Skeletal muscle tissue (tissue), 4 donors: ENCODE data around the gene KNTC1. TPM values are rescaled to one million over a fixed set of nuclear protein-coding genes. Genes with fewer than 3 reads are reported as not detected.
A peak's percentile ranks its signal among the peaks of the same experiment; 100 is the strongest.
"Not testable (repeated sequence)": the region's sequence is repeated elsewhere in the genome, so short reads cannot be mapped to it uniquely, and the experiment has no call there.

Source experiments
- H3K27ac ChIP-seq: one replicate; pipeline ENCODE4 v1.7.0; 2013; ENCODE audit warnings: mild to moderate bottlenecking, low read depth, low read length, inconsistent platforms
- H3K27me3 ChIP-seq, 3 donors: one replicate each; pipeline ENCODE4 v1.7.0; 2013; ENCODE audit warnings: low read length in 3 of 3; ENCODE audit not compliant: control insufficient read depth in 3 of 3, insufficient read depth in 3 of 3
- H3K36me3 ChIP-seq, 3 donors: one replicate each; pipeline ENCODE4 v1.7.0; 2013; ENCODE audit warnings: low read length in 3 of 3; ENCODE audit not compliant: control insufficient read depth in 3 of 3, insufficient read depth in 3 of 3
- H3K4me1 ChIP-seq, 3 donors: one replicate each; pipeline ENCODE4 v1.7.0; 2013; ENCODE audit warnings: low read length in 3 of 3, mild to moderate bottlenecking in 3 of 3; ENCODE audit not compliant: control insufficient read depth in 3 of 3, insufficient read depth in 3 of 3
- H3K4me3 ChIP-seq, 3 donors: one replicate each; pipeline ENCODE4 v1.7.0; 2013; ENCODE audit warnings: low read length in 3 of 3
- H3K9ac ChIP-seq, 3 donors: one replicate each; pipeline ENCODE4 v1.7.0; 2013; ENCODE audit warnings: low read length in 3 of 3, mild to moderate bottlenecking in 3 of 3, moderate library complexity in 2 of 3, low read depth in 1 of 3
- H3K9me3 ChIP-seq, 3 donors: one replicate each; pipeline ENCODE4 v1.7.0; 2013; ENCODE audit warnings: low read length in 3 of 3; ENCODE audit not compliant: control insufficient read depth in 3 of 3
- total RNA-seq: library from RNA; depleted of rRNA; stranded (reverse); fragments of >200 nt; gene quantifications from one replicate; pipeline ENCODE4 v1.2.3, GENCODE V29; 2014
- donor health status: Osteomylitis.

The KNTC1 gene
- total RNA-seq, 1 donor from 2014 or later, result 18.8 TPM

DNA sequence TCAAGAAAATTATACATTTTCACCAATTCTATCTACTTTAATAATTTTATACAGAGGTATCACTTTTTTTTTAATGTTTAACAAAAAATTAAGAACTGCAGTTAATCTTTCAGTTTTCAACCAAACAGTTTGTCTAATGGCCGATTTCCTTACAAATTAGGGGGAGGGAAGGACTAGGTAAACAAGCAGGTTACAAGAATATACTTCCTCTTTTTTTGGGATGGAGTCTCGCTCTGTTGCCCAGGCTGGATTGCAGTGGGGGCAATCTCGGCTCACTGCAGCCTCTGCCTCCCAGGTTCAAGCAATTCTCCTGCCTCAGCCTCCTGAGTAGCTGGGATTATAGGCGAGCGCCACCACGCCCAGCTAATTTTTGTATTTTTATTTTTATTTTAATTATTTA lies 33.8 kb upstream of the KNTC1 start:
- H3K9me3 ChIP-seq, H3K27me3 ChIP-seq, H3K9ac ChIP-seq, H3K4me1 ChIP-seq, H3K27ac ChIP-seq, H3K4me3 ChIP-seq: not testable (repeated sequence)
- H3K36me3 ChIP-seq, result peaks cover 33 to 40% (median 33%) of the 10 kb centered on the region in 3 donors

DNA sequence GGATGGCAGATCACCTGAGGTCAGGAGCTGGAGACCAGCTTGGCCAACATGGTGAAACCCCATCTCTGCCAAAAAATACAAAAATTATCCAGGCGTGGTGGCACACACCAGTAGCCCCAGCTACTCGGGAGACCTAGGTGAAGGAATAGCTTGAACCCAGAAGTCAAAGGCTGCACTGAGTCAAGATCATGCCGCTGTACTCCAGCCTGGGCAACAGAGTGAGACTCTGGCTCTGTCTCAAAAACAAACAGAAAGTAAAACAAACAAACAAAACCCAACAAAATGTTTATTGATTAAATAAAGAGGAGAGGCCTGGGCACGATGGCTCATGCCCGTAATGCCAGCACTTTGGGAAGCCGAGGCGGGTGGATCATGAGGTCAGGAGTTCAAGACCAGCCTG lies 31.8 kb upstream of the KNTC1 start:
- no peaks in the 10 kb centered on the region for H3K9me3 ChIP-seq
- peaks cover 8 to 9% (median 8%) of the 10 kb centered on the region in 3 donors for H3K4me1 ChIP-seq
- H3K27ac ChIP-seq, result no peak overlapping the region
- H3K4me3 ChIP-seq, result no peak overlapping the region
- H3K27me3 ChIP-seq, result no peaks in the 10 kb centered on the region
- H3K9ac ChIP-seq, result no peak overlapping the region
- H3K36me3 ChIP-seq, result peaks cover 19 to 27% (median 20%) of the 10 kb centered on the region in 3 donors

DNA sequence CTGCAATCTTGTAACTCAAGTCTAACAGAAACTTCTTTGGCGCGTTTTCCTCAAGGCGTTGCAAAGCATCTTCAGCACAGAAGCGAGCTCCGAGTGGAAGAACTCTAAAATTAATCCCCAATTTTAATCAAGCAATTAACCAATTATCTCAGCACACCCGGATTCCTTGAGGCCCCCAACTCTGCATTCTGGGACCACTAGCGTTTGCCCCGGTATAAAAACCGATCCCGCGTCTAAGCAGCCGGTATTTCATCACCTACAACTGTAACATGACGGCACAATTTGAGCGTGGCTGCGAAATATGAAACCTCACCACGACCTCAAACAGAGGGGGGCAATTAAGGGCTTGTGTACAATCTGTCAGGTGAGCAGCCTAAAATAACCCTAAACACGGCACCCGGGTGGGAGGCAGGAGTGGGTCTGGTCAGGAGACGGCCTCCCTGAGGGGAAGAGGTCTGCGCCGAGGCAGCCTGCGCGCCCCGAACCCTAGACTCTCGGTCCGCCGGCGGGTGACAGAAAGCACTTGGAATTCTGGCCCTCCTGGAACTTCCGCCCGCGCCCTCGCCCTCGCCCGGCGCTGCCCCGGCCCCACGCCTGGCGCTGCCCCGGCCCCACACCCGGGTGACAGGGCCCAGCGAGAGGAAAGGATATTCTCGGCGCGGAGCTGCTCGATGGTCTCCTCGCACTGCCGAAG lies 26.9 kb upstream of the KNTC1 start:
- H3K4me1 ChIP-seq, result peaks cover 12 to 15% (median 14%) of the 10 kb centered on the region in 3 donors
- H3K36me3 ChIP-seq, result peaks cover 20 to 26% (median 22%) of the 10 kb centered on the region in 3 donors

DNA sequence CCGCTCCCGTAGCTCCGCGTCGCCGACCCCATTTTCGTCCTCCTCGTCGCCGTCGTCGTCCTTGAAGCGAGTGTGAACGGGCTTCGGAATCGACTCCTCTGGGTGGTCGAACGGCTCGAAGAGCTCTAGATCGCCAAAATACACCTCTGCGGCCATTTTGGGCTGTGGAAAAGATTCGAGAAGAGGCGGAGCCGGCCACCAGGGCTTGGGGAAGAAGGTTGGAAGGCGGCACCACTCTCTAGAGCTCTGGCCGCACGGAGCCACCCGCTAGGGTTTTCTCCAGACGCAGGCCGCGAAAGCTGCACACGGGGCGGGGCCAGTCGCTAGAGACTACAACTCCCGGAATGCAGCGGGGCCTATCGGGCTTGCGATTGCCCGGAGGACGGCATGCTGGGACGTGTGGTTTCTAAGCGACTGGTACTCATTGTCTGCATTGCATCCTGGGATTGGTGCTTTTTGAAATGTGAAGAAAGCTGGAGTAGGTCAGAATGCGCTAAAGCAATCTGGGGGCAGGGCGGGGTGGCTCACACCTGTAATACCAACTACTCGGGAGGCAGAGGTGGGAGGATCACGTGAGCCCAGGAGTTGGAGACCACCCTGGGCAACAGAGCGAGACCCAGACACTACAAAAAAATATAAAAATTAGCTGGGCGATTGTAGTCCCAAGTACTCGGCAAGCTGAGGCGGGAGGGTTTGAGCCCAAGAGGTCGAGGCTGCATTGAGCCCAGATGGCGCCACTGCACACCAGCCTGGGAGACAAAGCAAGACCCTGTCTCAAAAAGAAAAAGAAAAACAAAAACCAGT lies 26.2 kb upstream of the KNTC1 start, which contains the start of gene ZCCHC8:
Gene ZCCHC8, minus strand, starts transcription at position 248 of the 804 bp plus-strand sequence. Its CDS starts 92 bp downstream, at position 156.
- peaks cover 23 to 33% (median 25%) of the 10 kb centered on the region in 3 donors for H3K36me3 ChIP-seq
- H3K27me3 ChIP-seq, result no peaks in the 10 kb centered on the region
- H3K27ac ChIP-seq, result peak within 1 kb of the TSS; percentile 99
- H3K4me1 ChIP-seq, result peaks cover 12 to 15% (median 14%) of the 10 kb centered on the region in 3 donors
- peak within 1 kb of the TSS; percentile 84 to 96 (median 96) for H3K4me3 ChIP-seq
- peak within 1 kb of the TSS; percentile 92 to 100 (median 99) for H3K9ac ChIP-seq
- H3K9me3 ChIP-seq, result no peaks in the 10 kb centered on the region

More for the DNA sequence above, 26.9 kb upstream of the KNTC1 start:
- Histone ChIP-seq H3K27ac (peak overlapping the region; percentile 99), H3K27me3 (no peaks in the 10 kb centered on the region), H3K9me3 (no peaks in the 10 kb centered on the region), H3K9ac (peak overlapping the region; percentile 92 to 100 (median 99)), H3K4me3 (peak overlapping the region; percentile 84 to 96 (median 96))

DNA sequence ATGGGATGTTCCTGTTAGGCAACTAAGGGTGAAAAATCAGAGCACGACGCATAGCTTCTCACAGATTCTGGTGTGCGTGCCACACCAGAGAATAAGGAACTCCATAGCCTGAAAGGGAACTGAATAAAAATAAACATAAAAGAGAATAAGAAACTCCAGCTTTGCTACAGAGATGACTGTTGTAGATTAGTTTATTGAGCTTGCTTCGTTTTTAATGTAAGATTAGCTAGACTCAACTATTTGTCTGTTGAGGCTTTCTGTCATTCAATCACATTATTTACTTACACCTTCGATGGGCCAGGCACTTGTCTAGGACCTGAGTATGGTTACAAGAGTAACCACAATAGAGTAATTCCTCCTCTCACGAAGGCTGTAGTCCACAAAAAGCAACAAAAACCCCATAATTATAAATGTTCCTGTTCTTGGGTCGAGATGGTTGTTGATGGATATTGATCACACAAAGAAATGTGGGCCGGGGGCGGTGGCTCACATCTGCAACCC lies 25.5 kb upstream of the KNTC1 start:
- H3K9ac ChIP-seq, result peak overlapping the region; percentile 13 to 100 (median 14)
- H3K27ac ChIP-seq, result peak overlapping the region; percentile 99
- H3K4me1 ChIP-seq, result peaks cover 12 to 15% (median 14%) of the 10 kb centered on the region in 3 donors
- peaks cover 30 to 35% (median 30%) of the 10 kb centered on the region in 3 donors for H3K36me3 ChIP-seq
- peak overlapping the region; percentile 84 to 96 (median 96) for H3K4me3 ChIP-seq
- no peaks in the 10 kb centered on the region for H3K27me3 ChIP-seq
- H3K9me3 ChIP-seq, result no peaks in the 10 kb centered on the region

DNA sequence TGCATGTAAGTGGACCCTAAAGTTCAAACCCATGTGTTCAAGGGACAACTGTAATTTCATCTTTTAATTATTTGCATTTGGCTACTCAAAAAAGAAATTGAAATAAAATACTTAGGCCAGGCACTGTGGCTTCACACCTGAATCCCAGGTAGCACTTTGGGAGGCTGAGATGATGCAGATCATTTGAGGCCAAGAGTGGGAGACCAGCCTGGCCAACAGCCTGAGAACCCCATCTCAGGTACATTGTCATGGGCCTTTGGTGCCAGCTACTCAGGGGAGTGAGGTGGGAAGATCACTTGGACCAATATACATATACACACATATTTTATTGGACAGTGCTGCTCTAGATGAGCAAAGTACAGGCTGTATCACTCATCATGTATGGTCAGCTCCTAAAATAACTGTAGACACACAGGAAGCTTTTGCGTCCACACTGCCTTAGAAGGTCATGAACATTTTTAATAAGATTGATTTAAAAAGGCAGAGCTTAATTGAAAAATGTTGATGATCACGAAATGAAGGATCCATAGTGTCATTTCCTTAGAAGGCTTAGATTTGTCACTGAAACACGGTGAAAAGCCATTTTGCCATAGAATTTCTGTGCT lies 23.8 kb upstream of the KNTC1 start:
- no peak overlapping the region for H3K9ac ChIP-seq
- no peak overlapping the region for H3K27ac ChIP-seq
- no peaks in the 10 kb centered on the region for H3K27me3 ChIP-seq
- peaks cover 9 to 15% (median 11%) of the 10 kb centered on the region in 3 donors for H3K4me1 ChIP-seq
- no peak overlapping the region for H3K4me3 ChIP-seq
- H3K9me3 ChIP-seq, result no peaks in the 10 kb centered on the region
- H3K36me3 ChIP-seq, result peaks cover 42 to 52% (median 46%) of the 10 kb centered on the region in 3 donors

DNA sequence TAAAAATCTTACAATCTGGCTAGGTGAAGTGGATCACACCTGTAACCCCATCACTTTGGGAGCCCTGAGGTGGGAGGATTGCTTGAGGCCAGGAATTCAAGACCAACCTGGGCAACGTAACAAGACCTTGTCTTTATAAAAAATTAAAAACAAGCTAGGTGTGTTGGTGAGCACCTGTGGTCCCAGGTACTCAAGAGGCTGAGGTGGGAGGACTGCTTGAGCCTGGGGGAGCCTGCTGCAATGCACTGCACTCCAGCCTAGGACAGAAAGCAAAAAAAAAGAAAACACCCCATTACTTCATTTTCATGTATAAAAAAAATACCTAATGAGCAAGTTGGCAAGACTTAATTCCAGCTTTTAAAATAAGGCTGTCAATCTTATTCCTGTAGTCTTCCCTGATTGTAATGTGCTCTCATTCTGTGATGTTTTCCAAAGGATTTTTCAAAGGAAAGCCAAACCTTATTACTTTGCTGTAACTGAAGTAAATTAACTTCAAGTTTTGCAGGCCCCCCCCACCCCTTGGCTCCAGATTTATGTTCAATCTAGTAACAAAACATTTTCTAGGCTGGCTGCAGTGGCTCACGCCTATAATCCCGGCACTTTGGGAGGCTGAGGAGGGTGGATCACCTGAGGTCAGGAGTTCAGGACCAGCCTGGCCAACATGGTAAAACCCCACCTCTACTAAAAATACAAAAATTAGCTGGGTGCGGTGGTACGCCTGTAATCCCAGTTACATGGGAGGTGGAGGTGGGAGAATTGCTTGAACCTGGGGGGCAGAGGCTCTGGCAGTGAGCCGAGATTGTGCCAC lies 23.1 kb upstream of the KNTC1 start:
- Histone ChIP-seq H3K9me3 (no peaks in the 10 kb centered on the region), H3K4me1 (peaks cover 9 to 10% (median 10%) of the 10 kb centered on the region in 3 donors), H3K4me3 (no peak overlapping the region), H3K9ac (no peak overlapping the region), H3K27me3 (no peaks in the 10 kb centered on the region), H3K27ac (no peak overlapping the region), H3K36me3 (peaks cover 44 to 58% (median 53%) of the 10 kb centered on the region in 3 donors)

DNA sequence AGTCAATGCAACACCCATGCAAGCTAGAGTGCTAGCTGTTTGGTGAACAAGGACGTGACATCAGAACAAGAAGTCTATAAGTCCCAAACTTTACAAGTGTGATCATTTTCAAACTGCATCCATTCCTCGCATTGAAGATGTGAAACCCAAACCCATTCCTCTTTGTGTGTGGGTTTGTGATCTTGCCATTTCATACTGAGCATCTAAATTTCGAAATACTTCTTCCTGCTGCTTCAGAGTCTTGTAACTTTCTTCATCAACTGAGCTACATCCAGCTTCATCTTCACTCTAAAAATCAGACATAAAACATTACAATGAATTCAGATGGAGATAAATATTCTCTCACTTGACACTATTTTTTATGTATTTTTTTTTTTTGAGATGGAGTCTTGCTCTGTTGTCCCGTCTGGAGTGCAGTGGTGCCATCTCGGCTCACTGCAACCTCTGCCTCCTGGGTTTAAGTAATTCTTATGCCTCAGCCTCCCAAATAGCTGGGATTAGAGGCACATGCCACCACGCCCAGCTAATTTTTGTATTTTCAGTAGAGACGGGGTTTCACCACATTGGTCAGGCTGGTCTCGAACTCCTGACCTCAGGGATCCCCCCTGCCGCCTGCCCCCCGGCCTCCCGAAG lies 21.5 kb upstream of the KNTC1 start:
- no peak overlapping the region for H3K27ac ChIP-seq
- no peaks in the 10 kb centered on the region for H3K27me3 ChIP-seq
- H3K4me3 ChIP-seq, result no peak overlapping the region
- peaks cover 59 to 72% (median 69%) of the 10 kb centered on the region in 3 donors for H3K36me3 ChIP-seq
- H3K4me1 ChIP-seq, result peaks cover 5 to 7% (median 6%) of the 10 kb centered on the region in 3 donors
- no peak overlapping the region for H3K9ac ChIP-seq
- H3K9me3 ChIP-seq, result no peaks in the 10 kb centered on the region
